Measurements from ENCODE around the gene BTNL9.
"Not testable (repeated sequence)": the region's sequence is repeated elsewhere in the genome, so short reads cannot be mapped to it uniquely, and the experiment has no call there.

- TF ChIP-seq ASH1L (IDR thresholded peaks at IDR 0.05; ENCODE audit: borderline replicate concordance, low read depth, partially characterized antibody); HDAC3 (IDR thresholded peaks at IDR 0.05; ENCODE audit: borderline replicate concordance, partially characterized antibody); ERF (CRISPR knock-in tag; IDR thresholded peaks at IDR 0.05); CTCF (IDR thresholded peaks at IDR 0.05 in 2 of 3, conservative IDR thresholded peaks at IDR 0.05 in 1 of 3; ENCODE audit: insufficient read depth in 2 of 3, low read depth in 1 of 3, low read length in 3 of 3); JUNB (CRISPR knock-in tag; conservative IDR thresholded peaks at IDR 0.05); MBD1 (CRISPR knock-in tag; IDR thresholded peaks at IDR 0.05); RFX5 (IDR thresholded peaks at IDR 0.05; ENCODE audit: low read depth, low read length); TCF7 (IDR thresholded peaks at IDR 0.05; ENCODE audit: borderline replicate concordance); EP300 (IDR thresholded peaks at IDR 0.05; ENCODE audit: low read length); ZNF239 (CRISPR knock-in tag; IDR thresholded peaks at IDR 0.05); REST (IDR thresholded peaks at IDR 0.05; ENCODE audit: borderline replicate concordance); REST (CRISPR knock-in tag; IDR thresholded peaks at IDR 0.05; ENCODE audit: low read depth); ZFP36 (IDR thresholded peaks at IDR 0.05; ENCODE audit: low read depth, low read length, partially characterized antibody); LARP7 (IDR thresholded peaks at IDR 0.05); MXI1 (IDR thresholded peaks at IDR 0.05; ENCODE audit: low read depth, low read length): not testable (repeated sequence)
Measured at GRCh38 chr5:181097383-181097753, 57.3 kb downstream of the BTNL9 start.
